K562 (cell line): ENCODE data around the gene LEUTX. TPM values are rescaled to one million over a fixed set of nuclear protein-coding genes. Genes with fewer than 3 reads are reported as not detected.

ENCODE experiments used
- ATAC-seq: fragments of 200-7000 bp; cut with Tn5 transposase; 3 replicates; pipeline ENCODE4 v1.9.1; 2020; ENCODE audit warnings: moderate library complexity
- BruUV-seq: library from RNA; stranded (reverse); fragments of 400-500 nt; replicated peaks from 2 replicates; lab custom pipeline; 2021; lab: Mats Ljungman, UMichigan
- CTCF ChIA-PET: fragments of 300-600 bp; formaldehyde crosslinking; extraction: SDS; loops from one replicate; lab custom pipeline; 2021; ENCODE audit warnings: low intra/inter-chr PET ratio; lab: Yijun Ruan, JAX
- POLR2A ChIA-PET: fragments of 300-600, 350-650 bp; sonication (Branson Sonifier 250); formaldehyde crosslinking; extraction: SDS; loops from one replicate; lab custom pipeline; 2021; ENCODE audit warnings: antibody characterized with exemption, inconsistent platforms; lab: Yijun Ruan, JAX
- DNase-seq, 4 experiments: peaks; one replicate each; pipeline versions ENCODE4 v3.0.0 to v3.0.0-alpha.2; 2011 to 2018; ENCODE audit warnings: low spot score in 3 of 4, mixed read lengths in 3 of 4; ENCODE audit errors: extremely low read depth in 1 of 4
- FAIRE-seq: peaks from 2 replicates; lab custom pipeline; 2011; peaks lifted over from hg19 to GRCh38; lab: Jason Lieb, UNC
- H2AFZ ChIP-seq: 2 replicates; pipeline ENCODE4 v1.6.0; 2011; ENCODE audit warnings: low read depth, low read length, control low read depth, inconsistent platforms
- H3K27ac ChIP-seq: fragments of 200-600 bp; 3 replicates; pipeline ENCODE4 v1.8.0; 2011; ENCODE audit warnings: low read depth, mild to moderate bottlenecking, control low read depth, inconsistent platforms, low read length, moderate library complexity, mixed read lengths; ENCODE audit errors: extremely low read depth
- H3K27me3 ChIP-seq, 2 experiments: fragments of 300-600 bp in 1 of 2; 2 replicates in 1 of 2; 3 replicates in 1 of 2; pipeline versions ENCODE4 v1.6.0 to v1.8.0; 2011; ENCODE audit warnings: inconsistent platforms in 2 of 2, low read length in 2 of 2, mild to moderate bottlenecking in 1 of 2, mixed read lengths in 1 of 2, moderate library complexity in 1 of 2; ENCODE audit not compliant: control insufficient read depth in 2 of 2, insufficient read depth in 2 of 2
- H3K36me3 ChIP-seq: fragments of 300-600 bp; 3 replicates; pipeline ENCODE4 v1.8.0; 2011; ENCODE audit warnings: mild to moderate bottlenecking, low read length, inconsistent platforms; ENCODE audit not compliant: control insufficient read depth, insufficient read depth
- H3K4me1 ChIP-seq, 2 experiments: fragments of 200-600 bp in 1 of 2; replicated peaks in 1 of 2; 2 replicates in 1 of 2; 3 replicates in 1 of 2; pipeline versions ENCODE4 v1.5.1 to v1.8.0; 2011; ENCODE audit warnings: inconsistent platforms in 2 of 2, low read length in 2 of 2, mild to moderate bottlenecking in 1 of 2, mixed read lengths in 1 of 2, moderate library complexity in 1 of 2; ENCODE audit not compliant: control insufficient read depth in 2 of 2, insufficient read depth in 2 of 2
- H3K4me2 ChIP-seq: 2 replicates; pipeline ENCODE4 v1.6.1; 2011; ENCODE audit warnings: low read length, control low read depth, inconsistent platforms, mixed read lengths; ENCODE audit not compliant: insufficient read depth
- H3K4me3 ChIP-seq: fragments of 200-600 bp; sonication (generic), shearing (Covaris generic); 2 replicates; pipeline ENCODE4 v1.5.1; 2016; ENCODE audit warnings: control low read depth, inconsistent platforms
- H3K79me2 ChIP-seq: fragments of 200-600 bp; 3 replicates; pipeline ENCODE4 v1.8.0; 2011; ENCODE audit warnings: low read length, inconsistent platforms; ENCODE audit not compliant: control insufficient read depth, insufficient read depth
- H3K9ac ChIP-seq, 2 experiments: 2 replicates each; pipeline versions ENCODE4 v1.6.0 to v1.6.1; 2011; ENCODE audit warnings: low read depth in 2 of 2, low read length in 2 of 2, control low read depth in 1 of 2, inconsistent platforms in 1 of 2, mild to moderate bottlenecking in 1 of 2, mixed read lengths in 1 of 2; ENCODE audit not compliant: insufficient read depth in 1 of 2
- H3K9me1 ChIP-seq: one replicate; pipeline ENCODE4 v1.6.0; 2011; ENCODE audit warnings: inconsistent platforms, mild to moderate bottlenecking, low read length, moderate library complexity; ENCODE audit not compliant: control insufficient read depth, insufficient read depth
- H3K9me3 ChIP-seq: replicated peaks from 2 replicates; pipeline ENCODE4 v1.5.1; 2011; ENCODE audit warnings: low read depth, low read length, inconsistent platforms; ENCODE audit not compliant: control insufficient read depth, insufficient read depth
- H4K20me1 ChIP-seq: replicated peaks from 2 replicates; pipeline ENCODE4 v1.6.1; 2011; ENCODE audit warnings: low read length, inconsistent platforms, mixed read lengths; ENCODE audit not compliant: control insufficient read depth, insufficient read depth
- ARID3A ChIP-seq: IDR thresholded peaks from 2 replicates; pipeline ENCODE4 v1.6.1; 2012; ENCODE audit warnings: low read depth, low read length, improper control_type of control experiment, borderline replicate concordance
- ARNT ChIP-seq, 2 experiments: fragments of 450-650 bp; IDR thresholded peaks; 2 replicates each; pipeline ENCODE4 v1.6.1; 2016; ENCODE audit warnings: mild to moderate bottlenecking in 1 of 2
- E2F6 ChIP-seq, 2 experiments: IDR thresholded peaks; 2 replicates each; pipeline ENCODE4 v1.6.1; 2011; ENCODE audit warnings: borderline replicate concordance in 1 of 2, control low read depth in 1 of 2, low read depth in 1 of 2, low read length in 1 of 2, mild to moderate bottlenecking in 1 of 2, mixed read lengths in 1 of 2, moderate library complexity in 1 of 2; ENCODE audit not compliant: insufficient read depth in 1 of 2, insufficient read length in 1 of 2, poor library complexity in 1 of 2, severe bottlenecking in 1 of 2; ENCODE audit errors: extremely low read depth in 1 of 2
- NBN ChIP-seq: fragments of 450-650 bp; IDR thresholded peaks from 2 replicates; pipeline ENCODE4 v1.6.1; 2016; ENCODE audit warnings: low read depth, mild to moderate bottlenecking
- RERE ChIP-seq: sonication (generic); formaldehyde crosslinking; IDR thresholded peaks from 2 replicates; pipeline ENCODE4 v1.8.0; 2023; ENCODE audit warnings: missing genetic modification reagents, mild to moderate bottlenecking, borderline replicate concordance
- RFX7 ChIP-seq: fragments of 250-450 bp; sonication (Bioruptor Pico); IDR thresholded peaks from 2 replicates; pipeline ENCODE4 v1.5.1; 2021; ENCODE audit warnings: mild to moderate bottlenecking
- TCF3 ChIP-seq: sonication (generic); formaldehyde crosslinking; IDR thresholded peaks from 2 replicates; pipeline ENCODE4 v1.4.0; 2020; ENCODE audit warnings: mild to moderate bottlenecking, missing genetic modification reagents
- XRCC5 ChIP-seq: fragments of 200-400 bp; formaldehyde crosslinking; IDR thresholded peaks from 2 replicates; pipeline ENCODE4 v1.6.1; 2017; ENCODE audit warnings: low read depth, mild to moderate bottlenecking, low read length
- ZNF436 ChIP-seq: fragments of 250-450, 450-650 bp; sonication (Bioruptor Pico); formaldehyde crosslinking; IDR thresholded peaks from 2 replicates; pipeline ENCODE4 v1.7.0; 2020; ENCODE audit warnings: mild to moderate bottlenecking
- ZNF57 ChIP-seq: fragments of 450-650 bp; formaldehyde crosslinking; IDR thresholded peaks from 2 replicates; pipeline ENCODE4 v1.4.0; 2020; ENCODE audit warnings: mild to moderate bottlenecking, moderate library complexity
- WGBS: fragments of 100-300 bp; shearing (Covaris generic); methylation state at CpG from one replicate; pipeline ENCODE4 v1.1.6; 2016; ENCODE audit warnings: low coverage, mixed read lengths; ENCODE audit not compliant: insufficient coverage; ENCODE audit errors: missing lambda C conversion rate; 5-methylcytosine and 5-hydroxymethylcytosine counted together
- in situ Hi-C: fragments of 300-500 bp; cut with MboI; formaldehyde crosslinking; loops from 4 replicates; pipeline ENCODE4 v1.15.0; 2018; ENCODE audit warnings: inconsistent platforms, mixed read lengths
- intact Hi-C: fragments of 100-400 bp; cut with micrococcal nuclease; formaldehyde crosslinking; loops from 2 replicates; pipeline ENCODE4 v1.14.2; 2022
- polyA plus RNA-seq, 8 experiments: library from polyadenylated mRNA; depleted of rRNA in 4 of 8; stranded (reverse) in 5 of 8; unstranded in 3 of 8; fragments of >200 nt; fragmentation: Nextera tagmentation in 2 of 8; fragmentation: Illumina TruSeq in 1 of 8; extraction: Ambion mirVana in 2 of 8; extraction: Trizol in 1 of 8; gene quantifications; 2 replicates each; pipeline versions ENCODE4 v1.2.1 to v1.2.3, GENCODE V29; 2011 to 2014; ENCODE audit warnings: inconsistent platforms in 1 of 8, missing spikeins in 1 of 8
- total RNA-seq, 7 experiments: library from RNA; depleted of rRNA in 6 of 7; stranded (reverse); fragments of >200 nt in 6 of 7; fragmentation: Illumina TruSeq in 2 of 7; extraction: Trizol in 2 of 7; gene quantifications; 2 replicates each; pipeline versions ENCODE4 v1.2.1 to v1.2.3, GENCODE V29; 2011 to 2021; ENCODE audit warnings: low replicate concordance in 1 of 7

Gene LEUTX
- total and polyA plus RNA-seq, 9 of the 15 experiments (the other 6 are each of a cell fraction or from before 2014, with no cell fraction given) = not detected

GRCh38 chr19:39735688-39736087 is 43.0 kb upstream of the LEUTX start:
- FAIRE-seq = no peak
- ChIA-PET CTCF (no interaction called here), POLR2A (no interaction called here)
- no peaks in the 10 kb centered on the region for H3K9me1 ChIP-seq
- no peak overlapping the region for H3K4me2 ChIP-seq
- no peak overlapping the region for H3K9ac ChIP-seq
- 0% methylated on average over 3 of the region's 3 CpGs for WGBS
- H3K4me1 ChIP-seq = no peaks in the 10 kb centered on the region
- no peaks in the 10 kb centered on the region for H3K9me3 ChIP-seq
- no peaks in the 10 kb centered on the region for H3K79me2 ChIP-seq
- no peaks in the 10 kb centered on the region for H3K36me3 ChIP-seq
- DNase-seq = no peak
- intact Hi-C loops = no loop called here
- H3K4me3 ChIP-seq = no peak overlapping the region
- no peaks in the 10 kb centered on the region for H4K20me1 ChIP-seq
- TF ChIP-seq ZNF436 (CRISPR knock-in tag) = no peak
- TF ChIP-seq TCF3 = no peak
- no peak for TF ChIP-seq ZNF57 (CRISPR knock-in tag)
- TF ChIP-seq E2F6 (IDR thresholded peaks at IDR 0.05; ENCODE audit: borderline replicate concordance in 1 of 2, extremely low read depth in 1 of 2, insufficient read depth in 1 of 2, insufficient read length in 1 of 2, low read depth in 1 of 2, low read length in 1 of 2, poor library complexity in 1 of 2, severe bottlenecking in 1 of 2) = no peak
- no peak for TF ChIP-seq NBN
- TF ChIP-seq RFX7 (CRISPR knock-in tag) = no peak
- no peak for TF ChIP-seq XRCC5
- no peak for TF ChIP-seq RERE (CRISPR knock-in tag)
- no peak for TF ChIP-seq ARID3A
- TF ChIP-seq ARNT (IDR thresholded peaks at IDR 0.05) = no peak
- no peak overlapping the region for H2AFZ ChIP-seq
- no TSS peak for BruUV-seq
- no peak overlapping the region for H3K27ac ChIP-seq
- in situ Hi-C loops = no loop called here
- H3K27me3 ChIP-seq = peaks cover 0 to 5% of the 10 kb centered on the region in 2 experiments; a peak in 1 of 5 replicates
- no peak for ATAC-seq
